HUES64 (cell line): Measurements from ENCODE around the gene SH3TC1. TPM values are rescaled to one million over a fixed set of nuclear protein-coding genes. Genes with fewer than 3 reads are reported as not detected.

ENCODE experiments used
- H3K27ac ChIP-seq: 2 replicates; pipeline ENCODE4 v1.7.0; 2013; ENCODE audit warnings: low read depth, low read length, inconsistent platforms
- H3K27me3 ChIP-seq: 2 replicates; pipeline ENCODE4 v1.6.1; 2013; ENCODE audit warnings: mild to moderate bottlenecking, low read length; ENCODE audit not compliant: insufficient read depth
- H3K36me3 ChIP-seq: 2 replicates; pipeline ENCODE4 v1.6.1; 2013; ENCODE audit warnings: mild to moderate bottlenecking, low read length; ENCODE audit not compliant: insufficient read depth
- H3K4me1 ChIP-seq: 2 replicates; pipeline ENCODE4 v1.6.1; 2013; ENCODE audit warnings: mild to moderate bottlenecking, low read length, moderate library complexity; ENCODE audit not compliant: insufficient read depth
- H3K4me3 ChIP-seq: 2 replicates; pipeline ENCODE4 v1.5.1; 2013; ENCODE audit warnings: mild to moderate bottlenecking, low read length, moderate library complexity
- H3K9ac ChIP-seq: 2 replicates; pipeline ENCODE4 v1.6.1; 2013; ENCODE audit warnings: mild to moderate bottlenecking, low read depth, low read length
- H3K9me3 ChIP-seq: 2 replicates; pipeline ENCODE4 v1.6.1; 2013; ENCODE audit warnings: low read depth, low read length; ENCODE audit not compliant: insufficient read depth
- WGBS: fragments of 150-250, 120-280 bp; methylation state at CpG from one replicate; pipeline ENCODE4 v1.1.7; 2013; ENCODE audit warnings: missing lambda C conversion rate; 5-methylcytosine and 5-hydroxymethylcytosine counted together
- polyA plus RNA-seq, 2 experiments: library from polyadenylated mRNA; stranded (reverse); fragments of 50-300 nt; gene quantifications; one replicate each; pipeline ENCODE4 v1.2.3, GENCODE V29; 2013

Gene SH3TC1
- 0.55 TPM for polyA plus RNA-seq (2013, experiment 1 of 2)
- polyA plus RNA-seq (2013, experiment 2 of 2) = 0.38 TPM

- Histone ChIP-seq H3K9ac (no peak within 1 kb of the TSS), H3K27ac (no peak within 1 kb of the TSS), H3K4me1 (no peaks in the 10 kb centered on the region)
Observed at GRCh38 chr4:8198906-8199593, at the start of gene SH3TC1. Gene SH3TC1 (plus strand): TSS chr4:8199290. CDS start chr4:8205195, 5,905 bp downstream.

GRCh38 chr4:8149664-8150063 lies 49.4 kb upstream of the SH3TC1 start:
- H3K4me3 ChIP-seq = no peak overlapping the region
- WGBS = 87% methylated on average over 6 of the region's 7 CpGs
- H3K9ac ChIP-seq = no peak overlapping the region
- no peaks in the 10 kb centered on the region for H3K36me3 ChIP-seq
- peaks cover 1% of the 10 kb centered on the region; the same call in 1 of the 2 replicates for H3K4me1 ChIP-seq
- H3K27me3 ChIP-seq = no peaks in the 10 kb centered on the region; the same call in 1 of the 2 replicates
- H3K27ac ChIP-seq = no peak overlapping the region
- H3K9me3 ChIP-seq = no peaks in the 10 kb centered on the region

More at GRCh38 chr4:8198906-8199593, at the start of gene SH3TC1:
- H3K36me3 ChIP-seq = no peaks in the 10 kb centered on the region
- WGBS = 78% methylated on average over 32 of the region's 32 CpGs
- no peaks in the 10 kb centered on the region for H3K27me3 ChIP-seq
- no peaks in the 10 kb centered on the region for H3K9me3 ChIP-seq
- no peak within 1 kb of the TSS for H3K4me3 ChIP-seq

- 80% methylated on average over 29 of the region's 29 CpGs for WGBS
- Histone ChIP-seq H3K9me3 (no peaks in the 10 kb centered on the region), H3K27ac (no peak overlapping the region), H3K9ac (no peak overlapping the region), H3K4me1 (no peaks in the 10 kb centered on the region), H3K36me3 (no peaks in the 10 kb centered on the region), H3K4me3 (no peak overlapping the region), H3K27me3 (peaks cover under 1% of the 10 kb centered on the region; the same call in 1 of the 2 replicates)
Observed at GRCh38 chr4:8150152-8151090, 48.7 kb upstream of the SH3TC1 start.

- no peaks in the 10 kb centered on the region for H3K36me3 ChIP-seq
- no peak overlapping the region for H3K27ac ChIP-seq
- H3K4me1 ChIP-seq = no peaks in the 10 kb centered on the region
- H3K9me3 ChIP-seq = no peaks in the 10 kb centered on the region
- H3K4me3 ChIP-seq = no peak overlapping the region
- H3K27me3 ChIP-seq = peaks cover 6% of the 10 kb centered on the region
- WGBS = 92% methylated on average over 15 of the region's 15 CpGs
- no peak overlapping the region for H3K9ac ChIP-seq
Observed at GRCh38 chr4:8151165-8151650, 47.9 kb upstream of the SH3TC1 start.

- H3K36me3 ChIP-seq = no peaks in the 10 kb centered on the region
- 93% methylated on average over 39 of the region's 39 CpGs for whole genome bisulfite sequencing
- H3K27me3 ChIP-seq = peaks cover 16% of the 10 kb centered on the region
- H3K4me1 ChIP-seq = no peaks in the 10 kb centered on the region
- H3K9ac ChIP-seq = no peak overlapping the region
- H3K9me3 ChIP-seq = no peaks in the 10 kb centered on the region
- H3K4me3 ChIP-seq = no peak overlapping the region
- no peak overlapping the region for H3K27ac ChIP-seq
Observed at GRCh38 chr4:8152090-8152864, 46.8 kb upstream of the SH3TC1 start.

- Histone ChIP-seq H3K4me3 (no peak overlapping the region), H3K36me3 (no peaks in the 10 kb centered on the region), H3K27ac (no peak overlapping the region), H3K27me3 (peaks cover 22% of the 10 kb centered on the region), H3K9me3 (no peaks in the 10 kb centered on the region), H3K4me1 (no peaks in the 10 kb centered on the region), H3K9ac (no peak overlapping the region)
- WGBS = 76% methylated on average over 6 of the region's 6 CpGs
Observed at GRCh38 chr4:8152865-8153257, 46.2 kb upstream of the SH3TC1 start.

- Histone ChIP-seq H3K4me1 (no peaks in the 10 kb centered on the region), H3K9ac (no peak overlapping the region), H3K36me3 (no peaks in the 10 kb centered on the region), H3K9me3 (no peaks in the 10 kb centered on the region), H3K27ac (no peak overlapping the region), H3K27me3 (peaks cover 28% of the 10 kb centered on the region), H3K4me3 (no peak overlapping the region)
- WGBS = 91% methylated on average over 10 of the region's 10 CpGs
Observed at GRCh38 chr4:8153441-8153840, 45.6 kb upstream of the SH3TC1 start.

- peaks cover 41% of the 10 kb centered on the region for H3K27me3 ChIP-seq
- H3K27ac ChIP-seq = no peak overlapping the region
- H3K4me1 ChIP-seq = 0 out of 2 replicates have a peak, but pooled peaks cover 5% of the 10 kb centered on the region
- WGBS = 91% methylated on average over 6 of the region's 6 CpGs
- no peaks in the 10 kb centered on the region for H3K36me3 ChIP-seq
- no peak overlapping the region for H3K4me3 ChIP-seq
- no peak overlapping the region for H3K9ac ChIP-seq
- H3K9me3 ChIP-seq = no peaks in the 10 kb centered on the region
Observed at GRCh38 chr4:8155048-8155447, 44.0 kb upstream of the SH3TC1 start.

GRCh38 chr4:8155660-8156421 lies 43.2 kb upstream of the SH3TC1 start:
- H3K9me3 ChIP-seq = no peaks in the 10 kb centered on the region
- H3K9ac ChIP-seq = no peak overlapping the region
- WGBS = 92% methylated on average over 14 of the region's 14 CpGs
- no peak overlapping the region for H3K4me3 ChIP-seq
- 0 out of 2 replicates have a peak, but pooled peaks cover 5% of the 10 kb centered on the region for H3K4me1 ChIP-seq
- H3K27ac ChIP-seq = no peak overlapping the region
- H3K27me3 ChIP-seq = peaks cover 49% of the 10 kb centered on the region
- H3K36me3 ChIP-seq = no peaks in the 10 kb centered on the region

- peaks cover 50% of the 10 kb centered on the region for H3K27me3 ChIP-seq
- 82% methylated on average over 8 of the region's 8 CpGs for WGBS
- H3K9ac ChIP-seq = no peak overlapping the region
Observed at GRCh38 chr4:8156617-8157016, 42.5 kb upstream of the SH3TC1 start.

More at GRCh38 chr4:8156617-8157016, 42.5 kb upstream of the SH3TC1 start:
- Histone ChIP-seq H3K27ac (no peak overlapping the region), H3K36me3 (no peaks in the 10 kb centered on the region), H3K4me3 (no peak overlapping the region), H3K4me1 (0 out of 2 replicates have a peak, but pooled peaks cover 5% of the 10 kb centered on the region), H3K9me3 (no peaks in the 10 kb centered on the region)
